ENCODE data around the gene MDP1. TPM values are rescaled to one million over a fixed set of nuclear protein-coding genes. Genes with fewer than 3 reads are reported as not detected.

MDP1 gene
- total and polyA plus RNA-seq, 8 donors: 9.3 to 26.9 (median 16.1) TPM; not detected in 1

GRCh38 chr14:24262821-24263733, 47.2 kb upstream of the MDP1 start, which contains the start of gene TGM1:
TSS of gene TGM1 (minus strand) at chr14:24263177. CDS start at chr14:24262352, 825 bp downstream.
- 71 to 84% (median 82%) methylated on average over 9 to 14 of the region's 14 CpGs for WGBS, 5 donors
- no peak for TF ChIP-seq POLR2A (IDR thresholded peaks at IDR 0.05)
- TF ChIP-seq POLR2AphosphoS5 (IDR thresholded peaks at IDR 0.05): no peak
- no peak for TF ChIP-seq EP300 (IDR thresholded peaks at IDR 0.05)
- no peak for TF ChIP-seq CTCF (IDR thresholded peaks at IDR 0.05)
- intact Hi-C loops (cut with DNase I; ENCODE audit: low total_unique reads): no loop called here
- Histone ChIP-seq H3K4me1 (peaks cover 0 to 12% (median 6%) of the 10 kb centered on the region in 4 donors), H3K27me3 (no peaks in the 10 kb centered on the region), H3K27ac (no peak within 1 kb of the TSS), H3K36me3 (peaks cover 21 to 63% (median 36%) of the 10 kb centered on the region in 4 donors), H3K4me3 (no peak within 1 kb of the TSS), H3K9me3 (no peaks in the 10 kb centered on the region)
- no peak for DNase-seq

GRCh38 chr14:24261969-24262327, 46.1 kb upstream of the MDP1 start:
- 89 to 92% (median 91%) methylated on average over 6 to 19 of the region's 19 CpGs for WGBS, 5 donors

GRCh38 chr14:24261256-24261968, 45.5 kb upstream of the MDP1 start:
- no peak for DNase-seq
- TF ChIP-seq EP300 (IDR thresholded peaks at IDR 0.05) (no peak), POLR2A (IDR thresholded peaks at IDR 0.05) (no peak), POLR2AphosphoS5 (IDR thresholded peaks at IDR 0.05) (no peak), CTCF (IDR thresholded peaks at IDR 0.05) (no peak)
- Histone ChIP-seq H3K27ac (no peak overlapping the region), H3K9me3 (no peaks in the 10 kb centered on the region), H3K27me3 (no peaks in the 10 kb centered on the region), H3K36me3 (peaks cover 4 to 48% (median 20%) of the 10 kb centered on the region in 4 donors), H3K4me1 (peaks cover 0 to 12% (median 6%) of the 10 kb centered on the region in 4 donors), H3K4me3 (no peak overlapping the region)
- 87 to 93% (median 89%) methylated on average over 18 to 20 of the region's 20 CpGs for WGBS, 5 donors
- intact Hi-C loops (cut with DNase I; ENCODE audit: low total_unique reads): no loop called here

More at GRCh38 chr14:24261969-24262327, 46.1 kb upstream of the MDP1 start:
- Histone ChIP-seq H3K9me3 (no peaks in the 10 kb centered on the region), H3K36me3 (peaks cover 9 to 53% (median 25%) of the 10 kb centered on the region in 4 donors), H3K27me3 (no peaks in the 10 kb centered on the region), H3K4me3 (no peak overlapping the region), H3K27ac (no peak overlapping the region), H3K4me1 (peaks cover 0 to 12% (median 6%) of the 10 kb centered on the region in 4 donors)
- intact Hi-C loops (cut with DNase I; ENCODE audit: low total_unique reads): no loop called here
- no peak for DNase-seq
- TF ChIP-seq EP300 (IDR thresholded peaks at IDR 0.05) (no peak), CTCF (IDR thresholded peaks at IDR 0.05) (no peak), POLR2AphosphoS5 (IDR thresholded peaks at IDR 0.05) (no peak), POLR2A (IDR thresholded peaks at IDR 0.05) (no peak)

- DNase-seq: no peak
- Histone ChIP-seq H3K4me1 (peaks cover 0 to 12% (median 6%) of the 10 kb centered on the region in 4 donors), H3K27ac (no peak overlapping the region), H3K27me3 (no peaks in the 10 kb centered on the region), H3K36me3 (peaks cover 0 to 44% (median 13%) of the 10 kb centered on the region in 4 donors), H3K9me3 (no peaks in the 10 kb centered on the region), H3K4me3 (no peak overlapping the region)
- WGBS, 5 donors: 71 to 80% (median 73%) methylated on average over 2 to 4 of the region's 4 CpGs
- intact Hi-C loops (cut with DNase I; ENCODE audit: low total_unique reads): no loop called here
- no peak for TF ChIP-seq CTCF (IDR thresholded peaks at IDR 0.05)
- no peak for TF ChIP-seq EP300 (IDR thresholded peaks at IDR 0.05)
- no peak for TF ChIP-seq POLR2A (IDR thresholded peaks at IDR 0.05)
- TF ChIP-seq POLR2AphosphoS5 (IDR thresholded peaks at IDR 0.05): no peak
Observed at GRCh38 chr14:24260780-24261157, 44.9 kb upstream of the MDP1 start.
